ENCODE results near the gene RBBP8NL.

RBBP8NL gene

GRCh38 chr20:62404112-62404665 is 23.1 kb downstream of the RBBP8NL start:
- Histone ChIP-seq H3K4me1 (ENCODE audit: control insufficient read depth, insufficient read depth, low read length) (peaks cover 29% of the 10 kb centered on the region), H3K27me3 (ENCODE audit: control insufficient read depth in 1 of 2, insufficient read depth in 2 of 2, low read length in 2 of 2) (no peaks in the 10 kb centered on the region), H3K27ac (ENCODE audit: low read length) (no peak overlapping the region), H3K9me3 (ENCODE audit: control insufficient read depth in 2 of 2, low read length in 2 of 2) (no peaks in the 10 kb centered on the region), H3K4me3 (ENCODE audit: low read length in 2 of 2) (no peak overlapping the region), H3K36me3 (ENCODE audit: control insufficient read depth in 2 of 2, insufficient read depth in 2 of 2, low read length in 2 of 2) (peaks cover 0 to 3% of the 10 kb centered on the region in 2 donors), H3K9ac (ENCODE audit: low read length in 2 of 2) (no peak overlapping the region)

DNA sequence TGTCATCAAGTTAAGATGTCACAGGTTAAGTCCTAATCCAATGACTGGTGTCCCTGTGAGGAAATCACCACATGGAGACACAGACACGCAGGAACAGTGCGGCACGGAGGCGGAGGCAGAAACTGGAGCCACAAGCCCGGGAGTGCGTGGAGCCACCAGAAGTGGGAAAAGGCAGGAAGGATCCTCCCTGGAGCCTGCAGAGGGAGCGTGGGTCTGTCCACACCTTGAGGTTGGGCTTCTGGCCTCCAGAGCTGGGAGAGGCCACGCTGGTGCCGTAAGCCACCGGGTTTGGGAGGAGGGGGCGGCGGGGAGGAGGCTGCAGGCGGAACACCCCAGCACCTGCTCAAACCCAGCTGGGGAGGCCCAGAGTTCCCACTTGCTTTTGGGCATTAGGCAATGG is 24.0 kb downstream of the RBBP8NL start:
- H3K9me3 ChIP-seq (ENCODE audit: control insufficient read depth in 2 of 2, low read length in 2 of 2) = no peaks in the 10 kb centered on the region

GRCh38 chr20:62402456-62403150 is 24.7 kb downstream of the RBBP8NL start:
- Histone ChIP-seq H3K27ac (ENCODE audit: low read length) (no peak overlapping the region), H3K9me3 (ENCODE audit: control insufficient read depth in 2 of 2, low read length in 2 of 2) (no peaks in the 10 kb centered on the region), H3K4me1 (ENCODE audit: control insufficient read depth, insufficient read depth, low read length) (peaks cover 27% of the 10 kb centered on the region), H3K36me3 (ENCODE audit: control insufficient read depth in 2 of 2, insufficient read depth in 2 of 2, low read length in 2 of 2) (peaks cover 0 to 3% of the 10 kb centered on the region in 2 donors), H3K9ac (ENCODE audit: low read length in 2 of 2) (no peak overlapping the region), H3K27me3 (ENCODE audit: control insufficient read depth in 1 of 2, insufficient read depth in 2 of 2, low read length in 2 of 2) (no peaks in the 10 kb centered on the region), H3K4me3 (ENCODE audit: low read length in 2 of 2) (no peak overlapping the region)

More for the DNA sequence above, 24.0 kb downstream of the RBBP8NL start:
- Histone ChIP-seq H3K27ac (ENCODE audit: low read length) (no peak overlapping the region), H3K27me3 (ENCODE audit: control insufficient read depth in 1 of 2, insufficient read depth in 2 of 2, low read length in 2 of 2) (no peaks in the 10 kb centered on the region), H3K9ac (ENCODE audit: low read length in 2 of 2) (no peak overlapping the region), H3K36me3 (ENCODE audit: control insufficient read depth in 2 of 2, insufficient read depth in 2 of 2, low read length in 2 of 2) (peaks cover 0 to 3% of the 10 kb centered on the region in 2 donors), H3K4me3 (ENCODE audit: low read length in 2 of 2) (no peak overlapping the region), H3K4me1 (ENCODE audit: control insufficient read depth, insufficient read depth, low read length) (peaks cover 29% of the 10 kb centered on the region)

DNA sequence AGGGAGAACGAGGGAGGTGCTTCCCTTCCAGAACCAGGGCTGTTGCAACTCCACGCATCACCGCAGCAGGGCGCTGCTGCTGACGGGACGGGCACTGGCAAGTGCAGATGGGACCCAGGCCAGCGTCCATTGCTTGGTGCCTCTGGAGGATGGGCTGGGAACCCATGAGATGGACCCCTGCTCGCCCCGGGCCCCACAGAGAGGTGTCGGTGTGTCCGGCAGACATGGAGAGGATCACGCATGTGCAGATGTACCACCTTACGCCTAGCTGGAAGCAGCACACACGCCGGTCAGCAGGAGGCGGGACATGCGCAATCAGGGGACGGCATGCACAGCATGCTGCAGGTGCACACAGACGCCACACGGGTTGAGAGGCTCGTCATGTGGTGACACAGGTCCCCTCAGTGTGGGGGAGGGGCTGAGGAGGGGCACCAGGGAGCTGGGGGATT is 26.0 kb downstream of the RBBP8NL start:
- no peak overlapping the region for H3K27ac ChIP-seq (ENCODE audit: low read length)
- H3K36me3 ChIP-seq (ENCODE audit: control insufficient read depth in 2 of 2, insufficient read depth in 2 of 2, low read length in 2 of 2) = peaks cover 0 to 3% of the 10 kb centered on the region in 2 donors
- peaks cover 19% of the 10 kb centered on the region for H3K4me1 ChIP-seq (ENCODE audit: control insufficient read depth, insufficient read depth, low read length)

GRCh38 chr20:62400541-62400940 is 26.8 kb downstream of the RBBP8NL start:
- H3K4me3 ChIP-seq (ENCODE audit: low read length in 2 of 2) = no peak overlapping the region
- no peak overlapping the region for H3K9ac ChIP-seq (ENCODE audit: low read length in 2 of 2)
- H3K27ac ChIP-seq (ENCODE audit: low read length) = no peak overlapping the region
- no peaks in the 10 kb centered on the region for H3K27me3 ChIP-seq (ENCODE audit: control insufficient read depth in 1 of 2, insufficient read depth in 2 of 2, low read length in 2 of 2)
- peaks cover 0 to 3% of the 10 kb centered on the region in 2 donors for H3K36me3 ChIP-seq (ENCODE audit: control insufficient read depth in 2 of 2, insufficient read depth in 2 of 2, low read length in 2 of 2)
- H3K9me3 ChIP-seq (ENCODE audit: control insufficient read depth in 2 of 2, low read length in 2 of 2) = no peaks in the 10 kb centered on the region
- H3K4me1 ChIP-seq (ENCODE audit: control insufficient read depth, insufficient read depth, low read length) = peaks cover 11% of the 10 kb centered on the region

More for the DNA sequence above, 26.0 kb downstream of the RBBP8NL start:
- no peaks in the 10 kb centered on the region for H3K27me3 ChIP-seq (ENCODE audit: control insufficient read depth in 1 of 2, insufficient read depth in 2 of 2, low read length in 2 of 2)
- no peak overlapping the region for H3K4me3 ChIP-seq (ENCODE audit: low read length in 2 of 2)
- H3K9ac ChIP-seq (ENCODE audit: low read length in 2 of 2) = no peak overlapping the region
- H3K9me3 ChIP-seq (ENCODE audit: control insufficient read depth in 2 of 2, low read length in 2 of 2) = no peaks in the 10 kb centered on the region

DNA sequence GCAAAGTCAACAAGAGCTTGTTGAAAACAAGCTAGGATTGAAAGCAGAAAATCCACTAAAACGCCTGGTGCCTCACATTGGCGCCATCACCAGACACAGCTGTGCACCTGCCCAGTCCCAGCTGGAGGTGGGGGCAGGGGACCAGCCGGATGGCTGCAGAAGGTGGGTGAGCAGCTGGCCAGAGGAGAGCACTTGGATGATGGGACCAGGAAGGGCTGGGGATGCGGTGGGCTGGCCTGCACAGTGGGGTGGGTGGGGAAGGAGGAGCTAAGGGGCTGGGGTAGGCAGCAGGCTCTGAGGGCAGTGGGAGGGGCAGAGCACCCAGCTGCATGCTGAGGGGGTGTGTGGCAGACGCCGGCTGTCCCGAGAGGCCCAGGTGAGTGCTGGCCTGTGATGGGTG is 27.3 kb downstream of the RBBP8NL start:
- peaks cover 0 to 3% of the 10 kb centered on the region in 2 donors for H3K36me3 ChIP-seq (ENCODE audit: control insufficient read depth in 2 of 2, insufficient read depth in 2 of 2, low read length in 2 of 2)
- H3K27ac ChIP-seq (ENCODE audit: low read length) = no peak overlapping the region
- H3K9me3 ChIP-seq (ENCODE audit: control insufficient read depth in 2 of 2, low read length in 2 of 2) = no peaks in the 10 kb centered on the region
- no peak overlapping the region for H3K9ac ChIP-seq (ENCODE audit: low read length in 2 of 2)
- H3K27me3 ChIP-seq (ENCODE audit: control insufficient read depth in 1 of 2, insufficient read depth in 2 of 2, low read length in 2 of 2) = no peaks in the 10 kb centered on the region
- H3K4me1 ChIP-seq (ENCODE audit: control insufficient read depth, insufficient read depth, low read length) = peaks cover 6% of the 10 kb centered on the region
- no peak overlapping the region for H3K4me3 ChIP-seq (ENCODE audit: low read length in 2 of 2)

- Histone ChIP-seq H3K27ac (ENCODE audit: low read length) (no peak overlapping the region), H3K4me1 (ENCODE audit: control insufficient read depth, insufficient read depth, low read length) (no peaks in the 10 kb centered on the region), H3K27me3 (ENCODE audit: control insufficient read depth in 1 of 2, insufficient read depth in 2 of 2, low read length in 2 of 2) (no peaks in the 10 kb centered on the region), H3K4me3 (ENCODE audit: low read length in 2 of 2) (no peak overlapping the region), H3K9ac (ENCODE audit: low read length in 2 of 2) (no peak overlapping the region), H3K36me3 (ENCODE audit: control insufficient read depth in 2 of 2, insufficient read depth in 2 of 2, low read length in 2 of 2) (peaks cover 0 to 12% of the 10 kb centered on the region in 2 donors), H3K9me3 (ENCODE audit: control insufficient read depth in 2 of 2, low read length in 2 of 2) (no peaks in the 10 kb centered on the region)
Measured at GRCh38 chr20:62398120-62398821, 29.1 kb downstream of the RBBP8NL start.

- H3K4me3 ChIP-seq (ENCODE audit: low read length in 2 of 2) = no peak overlapping the region
- H3K4me1 ChIP-seq (ENCODE audit: control insufficient read depth, insufficient read depth, low read length) = no peaks in the 10 kb centered on the region
- H3K9ac ChIP-seq (ENCODE audit: low read length in 2 of 2) = no peak overlapping the region
- H3K27me3 ChIP-seq (ENCODE audit: control insufficient read depth in 1 of 2, insufficient read depth in 2 of 2, low read length in 2 of 2) = no peaks in the 10 kb centered on the region
- H3K27ac ChIP-seq (ENCODE audit: low read length) = no peak overlapping the region
- no peaks in the 10 kb centered on the region for H3K9me3 ChIP-seq (ENCODE audit: control insufficient read depth in 2 of 2, low read length in 2 of 2)
- peaks cover 6 to 15% of the 10 kb centered on the region in 2 donors for H3K36me3 ChIP-seq (ENCODE audit: control insufficient read depth in 2 of 2, insufficient read depth in 2 of 2, low read length in 2 of 2)
Measured at GRCh38 chr20:62396367-62397239, 30.7 kb downstream of the RBBP8NL start.

GRCh38 chr20:62395311-62396242 is 31.8 kb downstream of the RBBP8NL start:
- H3K27ac ChIP-seq (ENCODE audit: low read length) = no peak overlapping the region
- H3K4me1 ChIP-seq (ENCODE audit: control insufficient read depth, insufficient read depth, low read length) = no peaks in the 10 kb centered on the region
- no peaks in the 10 kb centered on the region for H3K9me3 ChIP-seq (ENCODE audit: control insufficient read depth in 2 of 2, low read length in 2 of 2)
- H3K36me3 ChIP-seq (ENCODE audit: control insufficient read depth in 2 of 2, insufficient read depth in 2 of 2, low read length in 2 of 2) = peaks cover 6 to 23% of the 10 kb centered on the region in 2 donors
- H3K9ac ChIP-seq (ENCODE audit: low read length in 2 of 2) = no peak overlapping the region
- no peaks in the 10 kb centered on the region for H3K27me3 ChIP-seq (ENCODE audit: control insufficient read depth in 1 of 2, insufficient read depth in 2 of 2, low read length in 2 of 2)
- no peak overlapping the region for H3K4me3 ChIP-seq (ENCODE audit: low read length in 2 of 2)

Data from stomach smooth muscle (tissue), 2 donors.